K562 (cell line): ENCODE data around the gene CLDN15. TPM values are rescaled to one million over a fixed set of nuclear protein-coding genes. Genes with fewer than 3 reads are reported as not detected.

Source experiments
- ATF7 ChIP-seq: fragments of 450-650 bp; IDR thresholded peaks from 2 replicates; pipeline ENCODE4 v1.7.1; 2014; ENCODE audit warnings: mild to moderate bottlenecking, moderate library complexity
- BRD9 ChIP-seq: fragments of 450-650 bp; IDR thresholded peaks from 2 replicates; pipeline ENCODE4 v1.6.1; 2018; ENCODE audit warnings: low read depth; ENCODE audit not compliant: partially characterized antibody
- BRF1 ChIP-seq: IDR thresholded peaks from 3 replicates; pipeline ENCODE4 v1.6.1; 2011; ENCODE audit warnings: borderline replicate concordance, mild to moderate bottlenecking; ENCODE audit not compliant: insufficient read length; ENCODE audit errors: extremely low read depth
- C11orf30 ChIP-seq: fragments of 450-650 bp; IDR thresholded peaks from 2 replicates; pipeline ENCODE4 v1.6.1; 2016; ENCODE audit warnings: low read depth, mild to moderate bottlenecking
- ERF ChIP-seq: fragments of 450-650 bp; formaldehyde crosslinking; IDR thresholded peaks from 2 replicates; pipeline ENCODE4 v1.4.0; 2020; ENCODE audit warnings: mild to moderate bottlenecking, mixed read lengths
- HSF4 ChIP-seq: fragments of 250-450 bp; sonication (Bioruptor Pico); IDR thresholded peaks from 2 replicates; pipeline ENCODE4 v2.1.2; 2022; ENCODE audit warnings: mild to moderate bottlenecking, moderate library complexity, borderline replicate concordance
- KAT8 ChIP-seq: fragments of 450-650 bp; IDR thresholded peaks from 2 replicates; pipeline ENCODE4 v1.6.1; 2016; ENCODE audit warnings: low read depth, mild to moderate bottlenecking
- KDM2B ChIP-seq: fragments of 250-450 bp; sonication (Bioruptor Pico); IDR thresholded peaks from 2 replicates; pipeline ENCODE4 v1.8.0; 2021; ENCODE audit warnings: mild to moderate bottlenecking, moderate library complexity
- KHSRP ChIP-seq: fragments of 450-650 bp; IDR thresholded peaks from 2 replicates; pipeline ENCODE4 v1.6.1; 2017
- KLF1 ChIP-seq: fragments of 450-650 bp; IDR thresholded peaks from 2 replicates; pipeline ENCODE4 v1.6.1; 2016; ENCODE audit warnings: missing genetic modification characterization, missing compliant biosample characterization
- NRF1 ChIP-seq, 2 experiments: fragments of 450-650 bp; IDR thresholded peaks in 1 of 2; conservative IDR thresholded peaks in 1 of 2; 2 replicates each; pipeline ENCODE4 v1.6.1; 2014; ENCODE audit warnings: mild to moderate bottlenecking in 2 of 2
- POU5F1 ChIP-seq: fragments of 150-350 bp; IDR thresholded peaks from 2 replicates; pipeline ENCODE4 v1.6.1; 2014; ENCODE audit warnings: borderline replicate concordance, low read length, low read depth, mild to moderate bottlenecking; ENCODE audit not compliant: partially characterized antibody
- PYGO2 ChIP-seq: fragments of 450-650 bp; IDR thresholded peaks from 2 replicates; pipeline ENCODE4 v1.6.1; 2016; ENCODE audit warnings: mild to moderate bottlenecking, missing genetic modification characterization, moderate library complexity, missing compliant biosample characterization
- RBM34 ChIP-seq: fragments of 200-400 bp; formaldehyde crosslinking; IDR thresholded peaks from 2 replicates; pipeline ENCODE4 v1.6.1; 2018; ENCODE audit warnings: low read length, borderline replicate concordance; ENCODE audit not compliant: insufficient read depth
- RFX7 ChIP-seq: fragments of 250-450 bp; sonication (Bioruptor Pico); IDR thresholded peaks from 2 replicates; pipeline ENCODE4 v1.5.1; 2021; ENCODE audit warnings: mild to moderate bottlenecking
- RHOXF2B ChIP-seq: fragments of 250-450 bp; sonication (Bioruptor Pico); conservative IDR thresholded peaks from 2 replicates; pipeline ENCODE4 v1.5.1; 2021
- RUNX1 ChIP-seq: sonication (generic); IDR thresholded peaks from 2 replicates; pipeline ENCODE4 v1.6.1; 2016; ENCODE audit warnings: antibody characterized with exemption, low read depth
- SIRT6 ChIP-seq: IDR thresholded peaks from one replicate; pipeline ENCODE4 v1.6.1; 2012; ENCODE audit warnings: low read depth, mild to moderate bottlenecking, control low read depth, inconsistent platforms, low read length, moderate library complexity
- TFAM ChIP-seq: fragments of 250-450 bp; sonication (Bioruptor Pico); conservative IDR thresholded peaks from 2 replicates; pipeline ENCODE4 v1.5.0; 2021; ENCODE audit warnings: mild to moderate bottlenecking, moderate library complexity
- ZNF124 ChIP-seq: sonication (generic); formaldehyde crosslinking; IDR thresholded peaks from 2 replicates; pipeline ENCODE4 v1.8.1; 2022; ENCODE audit warnings: missing genetic modification reagents
- ZNF133 ChIP-seq: fragments of 250-450 bp; sonication (Bioruptor Pico); IDR thresholded peaks from 2 replicates; pipeline ENCODE4 v1.4.0; 2020; ENCODE audit warnings: mild to moderate bottlenecking
- ZNF174 ChIP-seq: fragments of 250-450 bp; sonication (Bioruptor Pico); IDR thresholded peaks from 2 replicates; pipeline ENCODE4 v1.4.0; 2020; ENCODE audit warnings: mild to moderate bottlenecking
- ZNF282 ChIP-seq: sonication (generic); formaldehyde crosslinking; IDR thresholded peaks from 2 replicates; pipeline ENCODE4 v1.8.1; 2023; ENCODE audit warnings: missing genetic modification reagents
- ZNF41 ChIP-seq: fragments of 250-450 bp; sonication (Bioruptor Pico); conservative IDR thresholded peaks from 2 replicates; pipeline ENCODE4 v1.4.0; 2020; ENCODE audit warnings: mild to moderate bottlenecking
- ZNF77 ChIP-seq: fragments of 250-450 bp; sonication (Bioruptor Pico); IDR thresholded peaks from 2 replicates; pipeline ENCODE4 v1.5.0; 2020
- polyA plus RNA-seq, 8 experiments: library from polyadenylated mRNA; depleted of rRNA in 4 of 8; stranded (reverse) in 5 of 8; unstranded in 3 of 8; fragments of >200 nt; fragmentation: Nextera tagmentation in 2 of 8; fragmentation: Illumina TruSeq in 1 of 8; extraction: Ambion mirVana in 2 of 8; extraction: Trizol in 1 of 8; gene quantifications; 2 replicates each; pipeline versions ENCODE4 v1.2.1 to v1.2.3, GENCODE V29; 2011 to 2014; ENCODE audit warnings: inconsistent platforms in 1 of 8, missing spikeins in 1 of 8
- total RNA-seq, 7 experiments: library from RNA; depleted of rRNA in 6 of 7; stranded (reverse); fragments of >200 nt in 6 of 7; fragmentation: Illumina TruSeq in 2 of 7; extraction: Trizol in 2 of 7; gene quantifications; 2 replicates each; pipeline versions ENCODE4 v1.2.1 to v1.2.3, GENCODE V29; 2011 to 2021; ENCODE audit warnings: low replicate concordance in 1 of 7
- TF ChIP-seq, protein P1 (sequence below): sonication (generic); formaldehyde crosslinking; IDR thresholded peaks from 2 replicates; pipeline ENCODE4 v1.4.0; 2020; ENCODE audit warnings: mild to moderate bottlenecking, missing genetic modification reagents
- TF ChIP-seq, protein P2 (sequence below): sonication (generic); formaldehyde crosslinking; IDR thresholded peaks from 2 replicates; pipeline ENCODE4 v1.8.0; 2022; ENCODE audit warnings: mild to moderate bottlenecking, missing genetic modification reagents, borderline replicate concordance

The CLDN15 gene
- total and polyA plus RNA-seq, 9 of the 15 experiments (the other 6 are each of a cell fraction or from before 2014, with no cell fraction given): 0.32 to 14.5 (median 7.4) TPM

GRCh38 chr7:101217388-101218235, 20.0 kb downstream of the CLDN15 start, which contains the start of the genes PLOD3 and ZNHIT1 (continued):
- TF ChIP-seq POU5F1 (no peak), RBM34 (no peak), ZNF124 (CRISPR knock-in tag) (no peak), BRF1 (no peak), ERF (no peak), ATF7 (peak; percentile 69; the same call in 1 of the 2 replicates), ZNF174 (CRISPR knock-in tag) (no peak), SIRT6 (no peak), KHSRP (no peak), TFAM (CRISPR knock-in tag) (no peak), KLF1 (tag) (0 out of 2 replicates have a peak, but pooled peaks have one; percentile 0), C11orf30 (no peak; the same call in 1 of the 2 replicates), KDM2B (CRISPR knock-in tag) (no peak), ZNF77 (CRISPR knock-in tag) (no peak), ZNF41 (CRISPR knock-in tag) (0 out of 2 replicates have a peak, but pooled peaks have one; percentile 47), PYGO2 (tag) (no peak), NRF1 (conservative IDR thresholded peaks at IDR 0.05 in 1 of 2, IDR thresholded peaks at IDR 0.05 in 1 of 2) (peak; percentile 97 to 98), RFX7 (CRISPR knock-in tag) (no peak), HSF4 (CRISPR knock-in tag) (0 out of 2 replicates have a peak, but pooled peaks have one; percentile 59), ZNF133 (CRISPR knock-in tag) (no peak), RHOXF2B (CRISPR knock-in tag) (no peak), BRD9 (peak; percentile 18), ZNF282 (CRISPR knock-in tag) (no peak), RUNX1 (peak; percentile 22; the same call in 1 of the 2 replicates), KAT8 (no peak)
- TF ChIP-seq, protein P1, sequence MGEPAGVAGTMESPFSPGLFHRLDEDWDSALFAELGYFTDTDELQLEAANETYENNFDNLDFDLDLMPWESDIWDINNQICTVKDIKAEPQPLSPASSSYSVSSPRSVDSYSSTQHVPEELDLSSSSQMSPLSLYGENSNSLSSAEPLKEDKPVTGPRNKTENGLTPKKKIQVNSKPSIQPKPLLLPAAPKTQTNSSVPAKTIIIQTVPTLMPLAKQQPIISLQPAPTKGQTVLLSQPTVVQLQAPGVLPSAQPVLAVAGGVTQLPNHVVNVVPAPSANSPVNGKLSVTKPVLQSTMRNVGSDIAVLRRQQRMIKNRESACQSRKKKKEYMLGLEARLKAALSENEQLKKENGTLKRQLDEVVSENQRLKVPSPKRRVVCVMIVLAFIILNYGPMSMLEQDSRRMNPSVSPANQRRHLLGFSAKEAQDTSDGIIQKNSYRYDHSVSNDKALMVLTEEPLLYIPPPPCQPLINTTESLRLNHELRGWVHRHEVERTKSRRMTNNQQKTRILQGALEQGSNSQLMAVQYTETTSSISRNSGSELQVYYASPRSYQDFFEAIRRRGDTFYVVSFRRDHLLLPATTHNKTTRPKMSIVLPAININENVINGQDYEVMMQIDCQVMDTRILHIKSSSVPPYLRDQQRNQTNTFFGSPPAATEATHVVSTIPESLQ (CRISPR knock-in tag): peak; percentile 6; the same call in 1 of the 2 replicates
- TF ChIP-seq, protein P2, sequence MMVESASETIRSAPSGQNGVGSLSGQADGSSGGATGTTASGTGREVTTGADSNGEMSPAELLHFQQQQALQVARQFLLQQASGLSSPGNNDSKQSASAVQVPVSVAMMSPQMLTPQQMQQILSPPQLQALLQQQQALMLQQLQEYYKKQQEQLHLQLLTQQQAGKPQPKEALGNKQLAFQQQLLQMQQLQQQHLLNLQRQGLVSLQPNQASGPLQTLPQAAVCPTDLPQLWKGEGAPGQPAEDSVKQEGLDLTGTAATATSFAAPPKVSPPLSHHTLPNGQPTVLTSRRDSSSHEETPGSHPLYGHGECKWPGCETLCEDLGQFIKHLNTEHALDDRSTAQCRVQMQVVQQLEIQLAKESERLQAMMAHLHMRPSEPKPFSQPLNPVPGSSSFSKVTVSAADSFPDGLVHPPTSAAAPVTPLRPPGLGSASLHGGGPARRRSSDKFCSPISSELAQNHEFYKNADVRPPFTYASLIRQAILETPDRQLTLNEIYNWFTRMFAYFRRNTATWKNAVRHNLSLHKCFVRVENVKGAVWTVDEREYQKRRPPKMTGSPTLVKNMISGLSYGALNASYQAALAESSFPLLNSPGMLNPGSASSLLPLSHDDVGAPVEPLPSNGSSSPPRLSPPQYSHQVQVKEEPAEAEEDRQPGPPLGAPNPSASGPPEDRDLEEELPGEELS (CRISPR knock-in tag): no peak; the same call in 1 of the 2 replicates
